IPS DF 4.7 (cell line): ENCODE measurements around the gene USP53.
"Not testable (repeated sequence)": the region's sequence is repeated elsewhere in the genome, so short reads cannot be mapped to it uniquely, and the experiment has no call there.

Experiments used
- DNase-seq: peaks from one replicate; pipeline ENCODE4 v3.0.0-alpha.2; 2013; ENCODE audit warnings: low spot score; ENCODE audit errors: extremely low read depth

Gene USP53

DNA sequence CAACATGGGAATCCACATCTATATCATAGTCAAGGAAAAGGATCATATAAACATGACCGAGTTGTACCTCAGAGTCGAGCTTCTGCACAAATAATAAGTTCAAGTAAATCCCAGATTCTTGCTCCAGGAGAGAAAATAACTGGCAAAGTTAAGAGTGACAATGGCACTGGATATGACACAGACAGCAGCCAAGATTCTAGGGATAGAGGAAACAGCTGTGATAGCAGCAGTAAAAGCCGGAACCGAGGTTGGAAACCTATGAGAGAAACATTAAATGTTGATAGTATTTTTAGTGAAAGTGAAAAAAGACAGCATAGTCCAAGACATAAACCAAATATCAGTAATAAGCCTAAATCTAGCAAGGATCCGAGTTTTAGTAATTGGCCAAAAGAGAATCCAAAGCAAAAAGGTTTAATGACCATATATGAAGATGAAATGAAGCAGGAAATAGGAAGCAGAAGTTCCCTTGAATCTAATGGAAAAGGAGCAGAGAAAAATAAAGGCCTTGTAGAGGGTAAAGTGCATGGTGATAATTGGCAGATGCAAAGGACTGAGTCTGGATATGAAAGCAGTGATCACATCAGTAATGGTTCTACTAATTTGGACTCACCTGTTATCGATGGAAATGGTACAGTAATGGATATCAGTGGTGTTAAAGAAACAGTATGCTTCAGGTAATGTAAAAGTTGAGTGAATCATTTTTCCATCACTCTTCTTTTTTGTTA, 59.0 kb downstream of the USP53 start:
- no peak for DNase-seq

DNA sequence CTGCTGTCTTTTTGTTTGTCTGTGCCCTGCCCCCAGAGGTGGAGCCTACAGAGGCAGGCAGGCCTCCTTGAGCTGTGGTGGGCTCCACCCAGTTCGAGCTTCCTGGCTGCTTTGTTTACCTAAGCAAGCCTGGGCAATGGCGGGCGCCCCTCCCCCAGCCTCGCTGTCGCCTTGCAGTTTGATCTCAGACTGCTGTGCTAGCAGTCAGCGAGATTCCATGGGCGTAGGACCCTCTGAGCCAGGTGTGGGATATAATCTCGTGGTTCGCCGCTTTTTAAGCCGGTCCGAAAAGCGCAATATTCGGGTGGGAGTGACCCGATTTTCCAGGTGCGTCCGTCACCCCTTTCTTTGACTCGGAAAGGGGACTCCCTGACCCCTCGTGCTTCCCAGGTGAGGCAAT, 67.0 kb downstream of the USP53 start:
- DNase-seq: not testable (repeated sequence)

DNA sequence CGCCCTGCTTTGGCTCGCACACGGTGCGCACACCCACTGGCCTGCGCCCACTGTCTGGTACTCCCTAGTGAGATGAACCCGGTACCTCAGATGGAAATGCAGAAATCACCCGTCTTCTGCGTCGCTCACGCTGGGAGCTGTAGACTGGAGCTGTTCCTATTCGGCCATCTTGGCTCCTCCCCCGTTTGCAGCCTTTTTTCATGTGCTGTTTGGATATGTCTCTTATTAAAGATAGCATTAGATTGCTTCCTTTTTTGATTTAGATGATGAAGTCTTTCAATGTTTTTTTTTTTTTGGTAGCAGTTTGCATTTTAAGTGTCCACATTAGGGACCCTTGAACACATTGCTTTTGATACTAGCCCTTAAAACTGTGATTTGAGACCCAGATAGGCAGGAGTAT, 67.4 kb downstream of the USP53 start:
- not testable (repeated sequence) for DNase-seq

DNA sequence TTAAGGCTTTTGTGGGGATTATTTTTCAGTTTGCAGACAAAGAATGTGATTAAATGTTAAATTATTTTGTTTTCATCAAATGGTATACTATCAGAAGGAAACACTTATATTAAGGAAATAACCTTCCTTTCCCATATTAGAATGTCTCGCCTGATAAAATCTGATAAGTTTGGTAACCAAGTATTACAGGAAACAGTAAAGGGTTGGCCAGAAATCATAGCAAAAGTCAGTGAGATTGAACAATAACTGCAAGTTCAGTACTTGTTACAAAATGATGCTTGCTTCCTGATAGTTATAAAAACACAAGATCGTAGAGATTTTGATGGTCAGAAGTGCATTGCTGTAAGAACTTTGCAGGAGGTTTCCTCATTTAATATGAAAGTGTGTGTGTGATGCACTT, 68.9 kb downstream of the USP53 start:
- no peak for DNase-seq

DNA sequence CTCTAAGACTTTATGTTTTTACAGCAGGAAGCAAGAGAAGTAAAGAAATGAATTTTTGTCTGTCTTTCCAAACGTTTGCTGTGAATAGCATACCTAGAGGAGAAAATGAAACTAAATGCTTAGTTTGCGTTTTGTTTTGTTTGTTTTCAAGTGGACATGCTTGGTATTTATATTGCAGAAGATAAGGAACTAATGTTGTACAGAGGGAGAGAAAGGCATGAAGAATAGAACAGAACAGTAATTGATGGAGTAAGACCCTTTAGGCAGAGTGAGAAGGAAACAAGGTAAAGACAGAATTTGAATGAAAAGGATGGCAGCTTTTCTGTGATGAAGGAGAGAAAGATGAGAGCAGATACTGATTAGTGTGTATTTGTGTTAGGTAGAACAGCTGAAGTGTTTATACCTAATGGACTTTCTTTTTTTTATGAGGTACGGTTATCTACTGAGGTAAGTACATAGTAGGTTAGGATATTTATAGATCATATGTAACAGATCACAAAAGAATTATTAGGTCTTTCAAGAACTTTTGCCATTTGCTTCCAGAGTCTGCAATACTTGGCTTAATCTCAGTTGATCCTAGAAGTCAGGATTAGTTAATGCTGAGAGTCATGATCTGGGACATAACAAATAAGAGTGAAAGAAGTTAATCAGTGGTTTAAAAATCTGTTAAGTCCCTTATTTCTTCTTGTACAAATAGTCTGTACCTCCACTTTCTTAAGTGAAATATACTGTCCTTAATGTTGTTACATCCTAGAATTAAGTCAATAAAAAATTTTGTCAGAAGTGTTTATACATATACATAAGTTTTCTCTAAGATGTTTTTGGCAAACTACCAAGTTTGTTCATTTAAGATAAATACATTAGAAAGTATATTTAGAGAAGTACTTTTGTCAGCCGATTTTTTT, 72.6 kb downstream of the USP53 start:
- no peak for DNase-seq

DNA sequence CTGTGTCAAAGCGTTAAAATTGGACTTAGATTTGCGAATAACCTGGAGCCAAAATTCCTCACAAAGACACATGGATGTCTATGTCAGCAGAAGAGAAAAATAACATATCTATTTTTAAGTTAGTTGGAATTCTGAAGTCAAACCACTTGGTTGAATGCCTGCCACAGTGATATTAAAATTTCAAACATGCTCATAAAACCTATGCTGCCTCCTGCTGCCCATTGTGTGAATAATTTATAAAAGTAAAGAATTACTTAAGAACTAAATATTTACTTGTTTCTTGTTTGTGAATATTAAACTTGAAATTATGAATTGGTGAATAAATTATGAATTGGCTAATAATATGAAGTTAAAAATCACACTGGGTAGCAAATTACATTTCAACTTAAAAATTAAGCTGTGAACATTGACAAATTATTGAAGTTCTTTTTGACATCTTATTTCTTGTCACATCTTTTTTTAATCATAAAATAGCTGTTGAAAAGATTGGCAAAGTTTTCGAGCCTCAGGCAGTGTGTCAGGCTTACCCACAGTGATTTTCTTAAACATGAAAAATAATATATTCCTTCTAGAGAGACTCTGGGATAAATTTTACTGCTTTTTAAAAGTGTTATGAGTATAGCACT, 74.0 kb downstream of the USP53 start:
- no peak for DNase-seq

DNA sequence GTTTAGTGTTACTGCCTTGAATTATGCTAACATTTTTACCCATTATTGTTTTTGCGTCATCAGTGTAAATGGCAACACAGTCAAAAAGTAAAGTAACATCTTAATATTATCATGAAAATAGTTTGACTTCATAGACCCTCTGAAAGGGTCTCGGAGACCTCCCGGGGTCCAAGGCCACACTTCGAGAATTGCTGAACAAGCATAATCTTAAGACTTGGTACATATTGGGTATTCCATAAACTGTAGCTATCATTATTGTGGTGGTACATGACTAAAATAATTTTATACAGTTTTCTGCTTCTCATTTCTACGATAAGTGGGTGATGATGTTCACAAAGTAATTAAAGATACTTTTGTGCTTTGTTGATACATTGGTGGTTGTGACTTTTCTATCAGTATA, 76.8 kb downstream of the USP53 start:
- DNase-seq: no peak

DNA sequence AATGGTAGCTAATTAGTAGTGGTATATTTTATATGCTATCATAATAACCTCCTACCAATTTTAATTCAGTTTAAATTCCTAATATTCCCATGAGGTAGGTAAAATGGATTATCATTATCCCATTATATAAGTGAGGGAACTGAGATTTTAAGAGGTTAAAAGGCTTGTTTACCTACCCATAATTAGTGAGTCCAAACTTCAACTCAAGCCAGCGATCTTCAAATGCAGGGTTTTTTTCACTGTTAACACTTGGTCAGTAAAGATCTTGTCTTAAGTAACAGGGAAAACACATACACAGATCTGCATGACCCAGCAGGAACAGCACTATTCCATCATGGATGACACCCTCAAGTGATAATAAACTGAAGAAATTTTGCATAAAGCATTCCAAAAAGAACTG, 78.1 kb downstream of the USP53 start:
- no peak for DNase-seq

DNA sequence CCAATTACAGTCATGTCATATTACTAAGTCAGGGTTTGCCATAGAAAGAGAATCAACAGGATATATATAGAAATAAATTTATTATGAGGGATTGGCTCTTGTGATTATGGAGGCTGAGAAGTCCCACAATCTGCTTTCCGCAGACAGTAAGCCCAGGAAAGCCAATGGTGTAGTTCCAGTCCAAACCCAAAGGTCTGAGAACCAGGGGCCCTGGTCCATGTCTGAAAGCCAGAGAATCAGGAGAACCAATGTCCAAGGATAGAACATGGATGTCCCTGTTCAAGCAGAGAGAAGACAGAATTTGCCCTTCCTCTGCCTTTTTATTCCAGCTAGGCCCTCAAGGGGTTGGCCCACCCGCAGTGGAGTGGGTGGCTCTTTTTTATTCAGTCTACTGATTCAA, 83.8 kb downstream of the USP53 start:
- DNase-seq: no peak

DNA sequence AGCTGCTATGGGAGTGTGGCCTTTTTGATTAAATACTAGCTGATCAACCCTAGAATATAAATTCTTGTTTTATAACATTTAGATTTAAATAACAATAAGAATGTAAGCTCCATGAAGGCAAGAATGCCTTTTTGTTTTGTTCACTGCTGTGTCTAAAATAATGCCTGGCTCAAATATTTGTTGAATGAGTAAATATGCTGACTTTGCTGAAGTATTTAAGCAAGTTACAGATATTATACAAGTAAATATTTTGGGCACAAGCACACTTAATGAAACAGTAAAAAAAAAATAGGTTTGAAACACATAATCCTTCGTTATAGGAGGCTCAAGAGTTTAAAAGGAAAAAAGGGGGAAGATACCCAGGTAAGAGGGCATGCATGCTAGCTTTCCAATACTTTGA, 85.3 kb downstream of the USP53 start:
- no peak for DNase-seq

DNA sequence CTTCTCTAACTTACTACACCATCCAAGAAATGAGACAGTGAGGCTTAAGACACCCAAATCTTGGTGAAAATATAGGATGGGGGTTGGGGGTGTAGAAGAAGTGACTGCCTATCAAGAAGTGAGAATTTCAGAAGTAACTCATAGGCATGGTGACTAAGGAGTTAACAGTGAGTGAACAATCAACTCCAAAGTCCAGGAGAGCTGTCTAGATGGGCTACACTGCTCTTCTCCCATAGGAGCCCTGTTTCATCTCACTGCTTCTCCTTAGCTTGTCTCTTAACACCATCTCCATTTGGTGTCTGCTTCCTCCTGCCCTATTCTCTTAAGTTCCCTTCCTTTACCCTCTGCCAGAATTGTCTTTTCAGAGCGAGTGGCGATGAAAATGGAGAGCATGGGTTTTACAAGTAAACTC, 86.8 kb downstream of the USP53 start:
- no peak for DNase-seq

DNA sequence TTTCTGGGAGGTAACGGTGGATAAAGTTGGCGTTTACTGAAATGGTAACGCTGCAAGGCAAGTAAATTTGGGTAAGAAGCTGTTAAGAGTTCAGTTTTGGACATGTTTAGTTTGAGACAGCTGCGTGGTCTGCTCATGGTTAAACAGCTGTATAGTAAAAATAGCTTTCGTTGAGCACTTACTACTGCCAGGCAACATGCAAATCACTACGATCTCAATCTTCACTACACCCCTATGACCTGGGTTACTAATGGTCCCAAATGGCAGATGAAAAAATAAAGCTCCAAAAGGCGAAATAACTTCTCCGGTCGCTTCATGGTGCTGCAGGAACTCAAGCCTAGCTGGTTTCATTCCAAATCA, 87.2 kb downstream of the USP53 start:
- no peak for DNase-seq

DNA sequence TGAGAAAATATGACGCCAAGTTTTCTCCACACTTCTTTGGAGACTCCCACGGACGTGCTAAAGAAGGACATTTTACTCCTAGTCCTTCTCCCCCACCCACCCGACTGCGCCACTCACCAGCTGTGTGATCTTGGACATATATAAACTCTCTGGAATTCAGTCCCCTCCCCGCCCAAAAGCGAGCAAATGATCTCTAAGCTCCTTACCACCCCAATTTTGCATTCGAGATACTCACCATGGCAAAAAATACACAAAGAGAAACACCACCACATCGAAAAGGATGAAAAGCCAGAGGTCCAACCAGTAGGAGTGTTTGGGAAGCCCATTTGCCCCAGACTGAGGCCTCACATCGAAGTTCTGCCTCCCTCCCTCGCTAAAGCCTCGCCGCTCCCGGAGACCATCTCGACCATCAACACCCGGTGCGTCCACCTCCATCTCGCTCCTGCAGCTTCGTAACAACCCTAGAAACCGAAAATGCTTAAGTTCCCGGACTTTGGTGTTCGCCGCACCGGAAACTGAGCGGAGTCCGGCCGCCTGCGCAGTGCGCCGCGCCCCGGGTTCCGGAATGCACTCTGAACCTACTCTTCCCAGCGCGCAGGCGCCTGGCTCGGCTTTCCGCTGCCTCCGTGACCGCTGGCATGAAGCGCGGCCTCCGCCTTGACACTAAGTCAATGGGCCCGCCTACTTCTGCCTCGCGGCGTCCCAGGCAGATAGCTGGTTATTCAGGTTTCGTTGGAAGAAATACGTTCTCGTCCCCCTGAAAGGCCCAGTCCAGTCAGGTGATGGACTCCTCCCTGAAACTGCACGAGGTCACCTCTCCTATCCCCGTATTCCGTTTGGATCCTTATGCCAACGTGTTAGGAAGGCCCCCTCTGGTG, 87.8 kb downstream of the USP53 start:
- peak; percentile 62 for DNase-seq

DNA sequence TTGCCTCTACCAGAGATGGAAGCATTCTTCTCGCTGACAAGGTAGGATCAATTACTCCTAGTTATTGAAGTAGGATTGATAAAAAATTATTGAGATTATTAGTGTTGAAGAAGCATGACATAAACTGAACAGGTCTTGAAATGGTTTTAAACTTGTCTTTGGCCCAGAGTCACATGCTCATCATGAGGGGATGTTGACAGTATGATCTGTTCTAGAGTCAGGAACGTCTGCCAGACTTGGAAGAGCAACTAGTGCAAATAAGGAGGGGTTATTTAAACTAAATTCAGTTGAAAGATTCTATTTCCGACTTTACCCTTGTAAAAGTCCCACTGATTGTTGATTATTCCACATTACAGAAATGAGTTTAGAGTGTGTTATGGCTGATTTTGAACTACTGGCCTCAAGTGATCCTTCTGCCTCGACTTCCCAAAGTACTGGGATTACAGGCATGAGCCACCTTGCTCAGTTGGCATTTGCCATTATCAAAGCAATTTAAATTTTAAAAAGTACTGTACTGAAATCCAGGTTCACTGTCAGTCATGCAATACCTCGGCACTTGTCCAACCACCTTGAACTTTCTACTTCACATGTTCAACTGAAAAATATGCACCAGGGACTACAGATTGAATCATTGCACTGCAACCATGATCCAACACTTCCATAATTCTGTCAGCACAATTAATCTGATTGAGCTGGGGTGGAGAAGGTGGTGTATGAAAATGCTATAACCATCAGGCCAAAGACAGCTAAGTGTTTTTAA, 89.7 kb downstream of the USP53 start:
- no peak for DNase-seq

DNA sequence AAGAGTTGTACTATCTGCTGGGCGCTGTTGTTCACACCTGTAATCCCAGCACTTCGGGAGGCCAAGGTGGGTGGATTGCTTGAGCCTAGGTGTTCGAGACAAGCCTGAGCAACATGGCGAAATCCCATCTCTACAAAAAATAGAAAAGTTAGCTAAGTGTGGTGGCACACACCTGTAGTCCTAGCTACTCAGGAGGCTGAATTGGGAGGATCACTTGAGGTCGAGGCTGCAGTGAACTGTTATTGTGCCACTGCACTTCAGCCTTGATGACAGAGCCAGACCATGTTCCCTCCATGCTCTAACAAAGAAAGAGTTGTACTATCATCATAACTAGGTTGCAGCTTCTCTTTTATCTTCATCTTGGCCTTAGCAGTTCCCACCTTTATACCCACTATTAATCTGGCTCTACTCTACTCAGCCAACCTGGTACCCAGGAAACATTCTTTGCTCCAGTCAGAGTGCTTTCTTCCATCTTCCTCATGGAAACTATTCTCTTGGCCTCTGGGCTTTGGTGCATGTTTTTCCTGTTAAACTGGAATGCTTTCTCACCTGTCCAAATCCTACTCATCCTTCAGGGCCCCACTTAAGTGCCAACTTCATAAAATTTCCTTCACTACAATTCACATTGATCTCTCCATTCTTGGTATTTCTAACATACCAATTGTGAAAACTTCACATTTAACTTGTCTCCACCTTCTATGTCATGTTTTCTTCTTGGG, 91.2 kb downstream of the USP53 start:
- no peak for DNase-seq

DNA sequence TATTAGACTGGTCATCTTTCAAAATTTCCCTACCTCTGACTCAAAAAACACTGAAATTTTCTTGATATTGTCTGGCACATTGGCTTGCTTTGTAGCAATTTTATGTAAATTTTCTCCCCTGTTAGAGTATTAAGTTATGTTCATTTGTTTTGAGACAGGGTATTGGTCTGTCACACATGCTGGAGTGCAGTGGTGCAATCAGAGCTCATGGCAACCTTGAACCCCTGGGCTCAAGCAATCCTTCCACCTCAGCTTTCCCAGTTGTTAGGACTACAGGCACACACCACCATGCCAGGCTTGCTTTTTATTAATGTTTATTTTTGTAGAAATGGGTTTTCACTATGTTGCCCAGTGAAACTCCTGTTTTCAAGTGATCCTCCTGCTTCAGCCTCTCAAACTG, 91.9 kb downstream of the USP53 start:
- DNase-seq: no peak

DNA sequence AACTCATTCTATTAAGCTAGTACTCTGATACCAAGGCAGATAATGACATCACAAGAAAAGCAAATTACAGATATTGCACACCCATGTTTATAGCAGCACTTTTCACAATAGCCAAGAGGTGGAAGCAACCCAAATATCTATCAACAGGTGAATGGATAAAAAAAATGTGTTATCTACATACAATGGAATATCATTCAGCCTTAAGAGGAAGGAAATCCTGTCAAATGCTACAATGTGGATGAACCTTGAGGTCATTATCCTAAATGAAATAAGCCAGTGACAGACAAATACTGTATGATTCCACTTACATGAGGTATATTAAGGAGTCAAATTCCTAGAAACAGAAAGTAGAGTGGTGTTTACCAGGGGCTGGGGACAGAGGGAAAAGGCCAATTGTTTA, 95.1 kb downstream of the USP53 start:
- DNase-seq: no peak

DNA sequence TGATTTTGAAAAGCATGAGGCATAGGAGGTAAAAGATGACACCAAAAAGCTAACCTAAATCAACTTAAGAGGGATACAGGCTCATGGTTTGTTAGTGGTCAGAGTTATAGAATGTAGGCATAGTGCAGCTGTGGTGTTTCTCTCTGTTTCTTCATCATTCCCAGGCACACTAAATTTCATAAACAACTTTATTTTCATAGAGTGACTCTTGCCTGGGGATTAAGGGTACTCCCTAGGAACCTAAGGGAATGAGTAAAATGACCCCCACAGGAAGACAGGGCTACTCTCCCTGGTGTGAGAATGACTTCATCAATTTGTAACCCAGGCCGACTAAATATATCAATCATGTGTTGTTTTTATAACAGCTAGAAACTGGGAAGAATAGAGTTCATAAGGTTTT, 98.3 kb downstream of the USP53 start:
- DNase-seq: no peak

DNA sequence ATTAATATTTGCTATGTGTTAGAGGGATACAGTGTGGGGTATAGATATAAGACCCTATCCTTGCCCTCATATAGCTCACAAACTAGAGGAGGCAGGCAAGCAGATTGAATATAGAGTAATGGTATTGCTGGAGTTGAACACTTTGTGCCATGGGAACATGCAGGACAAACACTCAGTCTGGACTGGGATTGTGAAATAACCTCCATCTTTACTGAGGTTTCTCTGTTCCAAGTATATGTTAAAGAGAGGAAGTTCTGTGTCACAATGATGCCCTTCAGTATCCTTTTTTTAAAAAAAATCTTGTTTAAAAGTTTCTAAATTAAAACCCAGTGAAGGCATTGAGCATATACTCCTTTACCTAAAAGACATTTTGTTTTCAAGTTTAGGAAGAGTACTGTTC, 100.7 kb downstream of the USP53 start:
- DNase-seq: no peak

DNA sequence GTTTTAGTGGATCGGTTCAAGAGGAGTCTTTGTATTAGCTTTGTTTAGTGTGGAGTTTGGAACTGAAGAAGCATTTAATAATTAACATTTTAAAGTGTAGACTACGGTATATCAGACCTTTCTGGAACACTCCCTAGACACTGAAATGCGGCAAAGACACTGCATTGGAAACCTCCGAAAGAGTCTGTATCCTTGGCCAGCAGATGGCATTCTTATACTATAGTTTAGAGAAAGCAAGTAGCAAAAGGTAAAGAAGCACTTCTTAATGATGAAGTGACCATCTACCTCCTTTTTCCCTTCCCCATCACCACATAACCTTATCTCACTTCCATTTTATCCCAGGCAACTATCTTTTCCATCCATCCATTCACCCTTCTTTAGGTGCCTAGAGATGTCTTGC, 101.8 kb downstream of the USP53 start:
- no peak for DNase-seq
